WERI-Rb-1 (cell line): ENCODE measurements around the gene LEFTY1.

Experiments used
- DNase-seq: peaks from one replicate; pipeline ENCODE4 v3.0.0-alpha.2; 2020
- H3K27ac ChIP-seq: fragments of 250-450 bp; sonication (Bioruptor Pico); 2 replicates; pipeline ENCODE4 v1.5.1; 2020; ENCODE audit warnings: mild to moderate bottlenecking, moderate library complexity
- H3K27me3 ChIP-seq: fragments of 250-450 bp; sonication (Bioruptor Pico); 2 replicates; pipeline ENCODE4 v1.5.1; 2021; ENCODE audit warnings: mild to moderate bottlenecking, low read depth, moderate library complexity; ENCODE audit not compliant: insufficient read depth, severe bottlenecking
- H3K36me3 ChIP-seq: fragments of 250-450 bp; sonication (Bioruptor Pico); 2 replicates; pipeline ENCODE4 v1.5.1; 2020; ENCODE audit warnings: mild to moderate bottlenecking, moderate library complexity
- H3K4me3 ChIP-seq: 2 replicates; pipeline ENCODE4 v1.5.1; 2011; ENCODE audit warnings: low read depth, mild to moderate bottlenecking, control low read depth, low read length
- H3K9me3 ChIP-seq: fragments of 250-450 bp; sonication (Bioruptor Pico); 2 replicates; pipeline ENCODE4 v1.5.1; 2021; ENCODE audit warnings: mild to moderate bottlenecking, moderate library complexity; ENCODE audit not compliant: severe bottlenecking
- CTCF ChIP-seq: IDR thresholded peaks from 2 replicates; pipeline ENCODE4 v1.5.1; 2011; ENCODE audit warnings: low read depth, mild to moderate bottlenecking, control low read depth, inconsistent platforms, low read length

LEFTY1 gene

GRCh38 chr1:225882694-225883615 is 6.0 kb downstream of the LEFTY1 start:
- Histone ChIP-seq H3K27ac (no peak overlapping the region), H3K36me3 (no peaks in the 10 kb centered on the region), H3K27me3 (no peaks in the 10 kb centered on the region), H3K4me3 (no peak overlapping the region), H3K9me3 (no peaks in the 10 kb centered on the region)
- TF ChIP-seq CTCF = no peak
- no peak for DNase-seq

GRCh38 chr1:225881959-225882693 is 6.8 kb downstream of the LEFTY1 start, which contains the start of gene TMEM63A:
Gene TMEM63A, minus strand, starts transcription at chr1:225882380. Its CDS starts 4,800 bp downstream, at chr1:225877580.
- no peak for TF ChIP-seq CTCF
- Histone ChIP-seq H3K27me3 (no peaks in the 10 kb centered on the region), H3K36me3 (no peaks in the 10 kb centered on the region), H3K9me3 (no peaks in the 10 kb centered on the region), H3K4me3 (no peak within 1 kb of the TSS), H3K27ac (no peak within 1 kb of the TSS)
- DNase-seq = no peak

- H3K36me3 ChIP-seq = no peaks in the 10 kb centered on the region
- no peak for DNase-seq
- no peaks in the 10 kb centered on the region for H3K9me3 ChIP-seq
- no peaks in the 10 kb centered on the region for H3K27me3 ChIP-seq
- TF ChIP-seq CTCF = no peak
- H3K4me3 ChIP-seq = no peak overlapping the region
- H3K27ac ChIP-seq = no peak overlapping the region
Measured at GRCh38 chr1:225881081-225881958, 7.6 kb downstream of the LEFTY1 start.

GRCh38 chr1:225880636-225881035 is 8.3 kb downstream of the LEFTY1 start:
- no peak overlapping the region for H3K27ac ChIP-seq

More at GRCh38 chr1:225880636-225881035, 8.3 kb downstream of the LEFTY1 start:
- H3K9me3 ChIP-seq = no peaks in the 10 kb centered on the region
- no peak for TF ChIP-seq CTCF
- no peak overlapping the region for H3K4me3 ChIP-seq
- DNase-seq = no peak
- H3K27me3 ChIP-seq = no peaks in the 10 kb centered on the region
- H3K36me3 ChIP-seq = no peaks in the 10 kb centered on the region
